RWPE2 (cell line): ENCODE measurements around the gene SLAIN1.

Experiments used
- ATAC-seq: fragments of 200-7000 bp; cut with Tn5 transposase; 3 replicates; pipeline ENCODE4 v1.9.1; 2021; ENCODE audit warnings: low read depth
- DNase-seq: peaks from one replicate; pipeline ENCODE4 v3.0.0-alpha.2; 2020; ENCODE audit warnings: low spot score
- H3K27ac ChIP-seq: fragments of 450-650 bp; 2 replicates; pipeline ENCODE4 v1.5.1; 2017; ENCODE audit warnings: mild to moderate bottlenecking; ENCODE audit not compliant: poor library complexity, severe bottlenecking
- H3K27me3 ChIP-seq: fragments of 250-450 bp; sonication (Bioruptor Pico); 2 replicates; pipeline ENCODE4 v1.5.1; 2021; ENCODE audit warnings: mild to moderate bottlenecking, moderate library complexity; ENCODE audit not compliant: insufficient read depth, poor library complexity, severe bottlenecking
- H3K36me3 ChIP-seq: fragments of 250-450 bp; sonication (Bioruptor Pico); 2 replicates; pipeline ENCODE4 v1.5.1; 2020; ENCODE audit warnings: low read depth, mild to moderate bottlenecking, moderate library complexity
- H3K4me1 ChIP-seq: fragments of 250-450 bp; sonication (Bioruptor Pico); 2 replicates; pipeline ENCODE4 v1.5.1; 2021; ENCODE audit warnings: mild to moderate bottlenecking, moderate library complexity; ENCODE audit not compliant: insufficient read depth, poor library complexity, severe bottlenecking
- H3K4me3 ChIP-seq: fragments of 250-450 bp; sonication (Bioruptor Pico); 2 replicates; pipeline ENCODE4 v1.5.1; 2021; ENCODE audit warnings: mild to moderate bottlenecking, moderate library complexity; ENCODE audit not compliant: severe bottlenecking
- H3K9me3 ChIP-seq: fragments of 250-450 bp; sonication (Bioruptor Pico); 2 replicates; pipeline ENCODE4 v1.5.1; 2021; ENCODE audit warnings: mild to moderate bottlenecking, moderate library complexity; ENCODE audit not compliant: severe bottlenecking
- TF ChIP-seq, protein P1 (sequence below): fragments of 450-650 bp; IDR thresholded peaks from one replicate; pipeline ENCODE4 v1.5.1; 2017; ENCODE audit warnings: mild to moderate bottlenecking, moderate library complexity; ENCODE audit not compliant: poor library complexity, severe bottlenecking

The SLAIN1 gene

DNA sequence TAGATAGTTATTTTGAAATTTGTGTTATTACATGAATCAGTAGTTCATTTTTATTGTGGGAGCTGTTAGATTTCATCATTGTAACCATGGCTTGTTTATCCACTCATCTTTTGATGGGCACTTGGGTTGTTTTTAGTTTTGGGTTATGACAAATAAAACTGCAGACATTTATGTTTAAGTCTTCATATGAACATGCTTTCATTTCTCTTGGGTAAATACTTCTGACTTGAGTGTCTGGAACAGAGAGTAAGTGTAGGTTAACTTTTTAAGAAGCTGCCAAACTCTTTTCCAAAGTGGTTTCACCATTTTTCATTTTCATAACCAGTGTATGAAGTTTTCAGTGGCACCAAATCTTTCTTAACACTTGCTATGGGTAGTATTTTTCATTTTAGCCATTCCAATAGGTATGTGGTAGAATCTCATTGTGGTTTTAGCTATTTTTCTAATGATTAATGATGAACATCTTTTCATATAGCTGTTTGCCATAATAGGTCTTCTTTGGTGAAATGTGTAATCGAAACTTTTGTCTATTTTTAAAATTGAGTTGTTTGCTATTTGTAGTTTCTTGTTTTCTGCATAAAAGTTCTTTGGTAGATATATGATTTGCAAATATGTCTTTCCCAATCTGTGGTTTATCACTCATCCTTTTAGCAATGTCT lies 17.9 kb downstream of the SLAIN1 start:
- no peaks in the 10 kb centered on the region for H3K4me1 ChIP-seq
- peaks cover 11% of the 10 kb centered on the region for H3K27me3 ChIP-seq
- H3K36me3 ChIP-seq = no peaks in the 10 kb centered on the region
- ATAC-seq (no peak), DNase-seq (no peak)
- no peak overlapping the region for H3K27ac ChIP-seq
- no peak overlapping the region for H3K4me3 ChIP-seq
- H3K9me3 ChIP-seq = no peaks in the 10 kb centered on the region
- TF ChIP-seq, protein P1, sequence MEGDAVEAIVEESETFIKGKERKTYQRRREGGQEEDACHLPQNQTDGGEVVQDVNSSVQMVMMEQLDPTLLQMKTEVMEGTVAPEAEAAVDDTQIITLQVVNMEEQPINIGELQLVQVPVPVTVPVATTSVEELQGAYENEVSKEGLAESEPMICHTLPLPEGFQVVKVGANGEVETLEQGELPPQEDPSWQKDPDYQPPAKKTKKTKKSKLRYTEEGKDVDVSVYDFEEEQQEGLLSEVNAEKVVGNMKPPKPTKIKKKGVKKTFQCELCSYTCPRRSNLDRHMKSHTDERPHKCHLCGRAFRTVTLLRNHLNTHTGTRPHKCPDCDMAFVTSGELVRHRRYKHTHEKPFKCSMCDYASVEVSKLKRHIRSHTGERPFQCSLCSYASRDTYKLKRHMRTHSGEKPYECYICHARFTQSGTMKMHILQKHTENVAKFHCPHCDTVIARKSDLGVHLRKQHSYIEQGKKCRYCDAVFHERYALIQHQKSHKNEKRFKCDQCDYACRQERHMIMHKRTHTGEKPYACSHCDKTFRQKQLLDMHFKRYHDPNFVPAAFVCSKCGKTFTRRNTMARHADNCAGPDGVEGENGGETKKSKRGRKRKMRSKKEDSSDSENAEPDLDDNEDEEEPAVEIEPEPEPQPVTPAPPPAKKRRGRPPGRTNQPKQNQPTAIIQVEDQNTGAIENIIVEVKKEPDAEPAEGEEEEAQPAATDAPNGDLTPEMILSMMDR = no peak

DNA sequence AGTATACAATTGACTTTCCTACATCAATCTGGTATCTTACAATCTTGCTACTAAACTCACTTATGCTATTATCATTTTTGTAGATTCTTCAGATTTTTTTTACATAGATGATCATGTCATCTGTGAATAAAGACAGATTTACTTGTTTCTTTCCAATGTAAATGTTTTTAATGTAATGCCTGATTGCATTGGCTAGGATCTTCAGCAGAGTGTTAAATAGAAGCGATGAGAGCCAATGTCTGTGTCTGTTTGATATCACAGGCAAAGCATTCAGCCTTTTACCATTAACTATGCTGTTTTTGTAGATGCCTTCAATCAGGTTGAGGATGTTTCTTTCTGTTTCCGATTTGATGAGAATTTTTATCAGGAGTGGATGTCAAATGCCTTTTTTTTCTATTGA lies 19.2 kb downstream of the SLAIN1 start:
- Histone ChIP-seq H3K9me3 (no peaks in the 10 kb centered on the region), H3K27ac (no peak overlapping the region), H3K36me3 (no peaks in the 10 kb centered on the region), H3K27me3 (peaks cover 11% of the 10 kb centered on the region), H3K4me3 (no peak overlapping the region), H3K4me1 (no peaks in the 10 kb centered on the region)
- TF ChIP-seq, protein P1 = no peak
- DNase-seq (no peak), ATAC-seq (no peak)

DNA sequence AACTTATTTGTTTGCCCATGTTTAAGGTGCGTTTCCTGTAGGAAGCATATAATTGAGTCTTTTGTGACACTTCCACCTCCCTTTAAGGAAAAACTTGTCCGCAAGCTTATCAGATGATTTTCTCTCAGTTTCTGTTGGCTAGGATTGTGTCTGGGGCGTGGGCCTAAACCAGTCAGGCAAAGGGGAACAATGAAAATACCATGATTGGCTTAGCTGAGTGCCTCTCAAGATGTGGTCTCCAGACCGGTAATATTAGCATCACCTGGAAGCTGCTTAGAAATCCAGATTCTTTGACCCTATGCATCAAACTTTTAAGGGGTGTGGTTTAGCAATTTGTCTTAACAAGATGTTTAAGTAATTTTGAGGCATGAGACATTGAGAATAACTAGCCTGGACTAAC lies 20.0 kb downstream of the SLAIN1 start:
- DNase-seq = no peak
- Histone ChIP-seq H3K27ac (no peak overlapping the region), H3K36me3 (no peaks in the 10 kb centered on the region), H3K27me3 (peaks cover 11% of the 10 kb centered on the region), H3K4me3 (no peak overlapping the region), H3K9me3 (no peaks in the 10 kb centered on the region), H3K4me1 (no peaks in the 10 kb centered on the region)
- TF ChIP-seq, protein P1 = no peak
- ATAC-seq = no peak

DNA sequence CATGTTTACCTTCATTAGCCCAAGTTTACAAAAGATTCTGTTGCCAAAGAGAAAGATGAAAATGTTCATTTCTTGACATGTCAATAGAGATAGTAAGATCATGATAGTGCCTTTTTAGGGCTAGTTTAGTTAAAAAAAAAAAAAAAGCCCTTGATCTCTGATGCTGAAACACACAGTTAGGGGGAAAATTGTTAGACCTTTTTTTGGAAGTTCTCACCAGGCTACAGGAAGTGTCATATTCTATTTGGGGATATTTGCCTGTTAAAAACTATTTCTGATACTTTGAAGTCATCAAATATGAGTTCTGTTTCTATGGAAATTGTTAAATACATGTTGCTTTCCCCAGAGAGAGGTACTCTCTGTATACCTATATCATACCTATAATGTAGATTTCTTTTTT lies 21.6 kb downstream of the SLAIN1 start:
- DNase-seq (no peak), ATAC-seq (no peak)
- Histone ChIP-seq H3K36me3 (no peaks in the 10 kb centered on the region), H3K27me3 (peaks cover 15% of the 10 kb centered on the region), H3K4me3 (no peak overlapping the region), H3K9me3 (no peaks in the 10 kb centered on the region), H3K27ac (no peak overlapping the region), H3K4me1 (no peaks in the 10 kb centered on the region)
- TF ChIP-seq, protein P1 = no peak

DNA sequence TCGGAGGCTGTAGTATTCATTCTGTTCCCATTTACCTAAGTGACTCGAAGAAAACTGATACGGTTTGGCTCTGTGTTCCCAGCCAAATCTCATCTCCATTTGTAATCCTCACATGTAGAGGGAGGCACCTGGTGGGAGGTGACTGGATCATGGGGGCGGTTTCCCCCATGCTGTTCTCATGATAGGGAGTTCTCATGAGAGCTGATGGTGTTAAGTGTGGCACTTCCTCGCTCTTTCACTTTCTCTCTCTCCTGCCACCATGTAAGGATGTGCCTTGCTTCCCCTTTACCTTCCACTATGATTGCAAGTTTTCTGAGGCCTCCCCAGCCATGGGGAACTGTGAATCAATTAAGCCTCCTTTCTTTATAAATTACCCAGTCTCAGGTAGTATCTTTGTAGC lies 23.5 kb downstream of the SLAIN1 start:
- DNase-seq = no peak
- TF ChIP-seq, protein P1 = no peak
- Histone ChIP-seq H3K4me1 (no peaks in the 10 kb centered on the region), H3K4me3 (no peak overlapping the region), H3K27ac (no peak overlapping the region), H3K36me3 (no peaks in the 10 kb centered on the region), H3K27me3 (peaks cover 15% of the 10 kb centered on the region), H3K9me3 (no peaks in the 10 kb centered on the region)
- ATAC-seq = no peak
